Right lobe of liver (tissue), 6 donors: ENCODE measurements around the gene TMCC3. TPM values are rescaled to one million over a fixed set of nuclear protein-coding genes. Genes with fewer than 3 reads are reported as not detected.

Source experiments
- ATAC-seq, 4 donors: fragments of 200-7000 bp; cut with Tn5 transposase; one replicate each; pipeline ENCODE4 v1.9.1; 2020; ENCODE audit warnings: mild to moderate bottlenecking in 4 of 4, moderate library complexity in 4 of 4
- DNase-seq, 3 donors: peaks; one replicate each; pipeline ENCODE4 v3.0.0-alpha.2; 2020
- H3K27ac ChIP-seq, 3 donors: fragments of 200-600 bp; one replicate each; pipeline ENCODE4 v1.8.0; 2022
- H3K27me3 ChIP-seq, 2 donors: fragments of 200-600 bp; one replicate each; pipeline ENCODE4 v1.8.0; 2022
- H3K36me3 ChIP-seq, 4 donors: fragments of 200-600 bp; sonication (generic) in 1 of 4; one replicate each; pipeline versions ENCODE4 v1.5.1 to v1.8.0; 2017 to 2022; ENCODE audit warnings: control low read depth in 1 of 4
- H3K4me1 ChIP-seq, 4 donors: fragments of 200-600 bp; sonication (generic) in 1 of 4; one replicate each; pipeline versions ENCODE4 v1.5.1 to v1.8.0; 2017 to 2022; ENCODE audit warnings: control low read depth in 1 of 4
- H3K4me3 ChIP-seq, 3 donors: fragments of 200-600 bp; one replicate each; pipeline ENCODE4 v1.8.0; 2022
- H3K9me3 ChIP-seq, 4 donors: fragments of 200-600 bp; sonication (generic) in 1 of 4; one replicate each; pipeline versions ENCODE4 v1.5.1 to v1.8.0; 2017 to 2022; ENCODE audit warnings: control low read depth in 1 of 4
- CTCF ChIP-seq, 4 donors: fragments of 200-600 bp in 3 of 4; fragments of 450-650 bp in 1 of 4; IDR thresholded peaks; one replicate each; pipeline versions ENCODE4 v1.5.1 to v1.8.0; 2016 to 2022; ENCODE audit warnings: antibody characterized with exemption in 4 of 4, mild to moderate bottlenecking in 2 of 4
- POLR2A ChIP-seq: fragments of 450-650 bp; IDR thresholded peaks from one replicate; pipeline ENCODE4 v1.6.1; 2017; ENCODE audit warnings: antibody characterized with exemption, mild to moderate bottlenecking
- WGBS: methylation state at CpG from one replicate; pipeline ENCODE4 v1.1.6; 2018; ENCODE audit warnings: low coverage, low lambda C conversion rate; ENCODE audit not compliant: insufficient coverage; ENCODE audit errors: missing lambda C conversion rate; 5-methylcytosine and 5-hydroxymethylcytosine counted together
- intact Hi-C, 2 donors: fragments of 100-400 bp; cut with DNase I; formaldehyde crosslinking; loops; one replicate each; pipeline versions ENCODE4 v1.11.2 to v1.14.1; 2022
- microRNA-seq, 2 donors: library from miRNA; unstranded; fragments of <30 nt; microRNA quantifications; one replicate each; pipeline ENCODE4, GENCODE V29; 2019 to 2020
- small RNA-seq, 2 experiments: library from RNA; depleted of rRNA; stranded (forward); fragments of <200 nt; gene quantifications; one replicate each; pipeline ENCODE3, GENCODE V24; 2016
- total RNA-seq, 6 experiments: library from RNA; depleted of rRNA in 2 of 6; stranded (reverse); fragments of >200 nt in 2 of 6; fragmentation: NEBNext Ultra II Directional in 3 of 6; extraction: Animal tissue kit (Norgen Biotek cat#: 25700) in 3 of 6; gene quantifications; one replicate each; pipeline versions ENCODE4 v1.1.0 to v1.2.4, GENCODE V29; 2016 to 2023
- donor health status: DM: no; HTN: yes; CAD: no.
- donor health status: DM: no; HTN: no; CAD: no.
- donor health status: DM: no; HTN: no; CAD: no.
- donor health status: DM: no; HTN: yes; CAD: no.
- donor health status: DM: no; HTN: yes; CAD: no.

The TMCC3 gene
- total RNA-seq, 6 experiments from 2014 or later, result 2.1 to 6.2 (median 3.2) TPM

GRCh38 chr12:94531196-94531720 lies 119.1 kb downstream of the TMCC3 start:
- H3K4me1 ChIP-seq, result peaks cover 0 to 26% (median 11%) of the 10 kb centered on the region in 4 donors
- DNase-seq, result no peak
- H3K27ac ChIP-seq, result no peak overlapping the region
- no peaks in the 10 kb centered on the region for H3K36me3 ChIP-seq
- intact Hi-C loops, result loop anchor here (5.0 kb wide), 2 partner anchors 384 to 389 kb away; partner anchors contain the start of gene PLXNC1 (in 1 of the 2)
- no peak for TF ChIP-seq CTCF (IDR thresholded peaks at IDR 0.05)
- TF ChIP-seq POLR2A, result no peak
- no peaks in the 10 kb centered on the region for H3K9me3 ChIP-seq
- 75% methylated on average over 4 of the region's 6 CpGs for WGBS
- no peak for ATAC-seq
- H3K27me3 ChIP-seq, result no peaks in the 10 kb centered on the region
- no peak overlapping the region for H3K4me3 ChIP-seq

GRCh38 chr12:94525951-94526350 lies 124.4 kb downstream of the TMCC3 start:
- Histone ChIP-seq H3K27ac (no peak overlapping the region), H3K27me3 (no peaks in the 10 kb centered on the region), H3K9me3 (no peaks in the 10 kb centered on the region), H3K4me1 (no peaks in the 10 kb centered on the region), H3K36me3 (no peaks in the 10 kb centered on the region), H3K4me3 (no peak overlapping the region)
- DNase-seq (no peak), ATAC-seq (no peak)
- TF ChIP-seq CTCF (IDR thresholded peaks at IDR 0.05) (no peak), POLR2A (no peak)
- WGBS, result 18% methylated on average over 2 of the region's 2 CpGs
- intact Hi-C loops, result no loop called here

Small RNA genes lying within 50 kb of the gene (microRNA-seq; reads per million reads assigned to microRNA genes)
- 0 reads per million in 2 donors for gene MIR5700

Small RNA genes lying within 50 kb of the gene (small RNA-seq; reads per million reads assigned to genes)
- 0 reads per million in 2 experiments for gene LSM3P2
- 0 reads per million in 2 experiments for gene MIR5700

Other genes starting within 250 kb of the TMCC3 start
- 1 to 10 TPM; 4.2 to 9.5 (median 6.4) TPM for gene CEP83, start 190.7 kb downstream of the TMCC3 start, total RNA-seq